Esophagus squamous epithelium (tissue), 5 donors: ENCODE measurements around the gene RCAN2. TPM values are rescaled to one million over a fixed set of nuclear protein-coding genes. Genes with fewer than 3 reads are reported as not detected.

ENCODE experiments used
- DNase-seq: peaks from one replicate; lab custom pipeline; 2025; lab: John Stamatoyannopoulos, UW
- H3K27ac ChIP-seq, 4 donors: fragments of 200-600 bp; sonication (generic); one replicate each; pipeline ENCODE4 v1.5.1; 2016 to 2019; ENCODE audit warnings: mild to moderate bottlenecking in 1 of 4
- H3K27me3 ChIP-seq, 4 donors: fragments of 200-600 bp; sonication (generic); 1 replicate in 3 of 4; 2 replicates in 1 of 4; pipeline versions ENCODE4 v1.5.1 to v1.6.0; 2017 to 2021; ENCODE audit warnings: antibody characterized with exemption in 1 of 4
- H3K36me3 ChIP-seq, 3 donors: fragments of 200-600 bp; sonication (generic); one replicate each; pipeline ENCODE4 v1.5.1; 2016 to 2019
- H3K4me1 ChIP-seq, 3 donors: fragments of 200-600 bp; sonication (generic); one replicate each; pipeline ENCODE4 v1.5.1; 2017 to 2019
- H3K4me3 ChIP-seq, 4 donors: fragments of 200-600 bp; sonication (generic); 1 replicate in 3 of 4; 2 replicates in 1 of 4; pipeline ENCODE4 v1.5.1; 2016 to 2019; ENCODE audit warnings: mild to moderate bottlenecking in 2 of 4, moderate library complexity in 1 of 4
- H3K9me3 ChIP-seq, 3 donors: fragments of 200-600 bp; sonication (generic); one replicate each; pipeline ENCODE4 v1.5.1; 2016 to 2019
- POLR2A ChIP-seq, 4 donors: fragments of 450-650 bp; IDR thresholded peaks; one replicate each; pipeline ENCODE4 v1.6.1; 2017; ENCODE audit warnings: antibody characterized with exemption in 4 of 4, mild to moderate bottlenecking in 4 of 4, moderate library complexity in 3 of 4
- WGBS, 2 donors: methylation state at CpG; one replicate each; pipeline ENCODE4 v1.1.5; 2018; 5-methylcytosine and 5-hydroxymethylcytosine counted together
- intact Hi-C: fragments of 100-400 bp; cut with DNase I; formaldehyde crosslinking; loops from one replicate; pipeline ENCODE4 v1.15.0; 2022
- total RNA-seq, 4 donors: library from RNA; depleted of rRNA; stranded (reverse); fragments of >200 nt; gene quantifications; one replicate each; pipeline ENCODE4 v1.1.0, GENCODE V29; 2016
- TF ChIP-seq, protein P1 (sequence below), 6 experiments: fragments of 450-650 bp in 4 of 6; fragments of 200-600 bp in 2 of 6; sonication (generic) in 2 of 6; IDR thresholded peaks; one replicate each; pipeline ENCODE4 v1.5.1; 2016 to 2019; ENCODE audit warnings: antibody characterized with exemption in 6 of 6, mild to moderate bottlenecking in 4 of 6, moderate library complexity in 4 of 6
- donor health status: DM: yes; HTN: yes; CAD: no.

Gene RCAN2
- total RNA-seq, 4 donors from 2014 or later = 1.4 to 12.4 (median 4.0) TPM

- Histone ChIP-seq H3K36me3 (no peaks in the 10 kb centered on the region), H3K9me3 (no peaks in the 10 kb centered on the region), H3K27me3 (no peaks in the 10 kb centered on the region), H3K4me1 (no peaks in the 10 kb centered on the region), H3K4me3 (no peak overlapping the region), H3K27ac (peak overlapping the region in 3 of 4 donors; percentile 39 to 58 (median 42))
- intact Hi-C loops = no loop called here
- no peak for DNase-seq
- TF ChIP-seq POLR2A (IDR thresholded peaks at IDR 0.05) = no peak
- TF ChIP-seq, protein P1, sequence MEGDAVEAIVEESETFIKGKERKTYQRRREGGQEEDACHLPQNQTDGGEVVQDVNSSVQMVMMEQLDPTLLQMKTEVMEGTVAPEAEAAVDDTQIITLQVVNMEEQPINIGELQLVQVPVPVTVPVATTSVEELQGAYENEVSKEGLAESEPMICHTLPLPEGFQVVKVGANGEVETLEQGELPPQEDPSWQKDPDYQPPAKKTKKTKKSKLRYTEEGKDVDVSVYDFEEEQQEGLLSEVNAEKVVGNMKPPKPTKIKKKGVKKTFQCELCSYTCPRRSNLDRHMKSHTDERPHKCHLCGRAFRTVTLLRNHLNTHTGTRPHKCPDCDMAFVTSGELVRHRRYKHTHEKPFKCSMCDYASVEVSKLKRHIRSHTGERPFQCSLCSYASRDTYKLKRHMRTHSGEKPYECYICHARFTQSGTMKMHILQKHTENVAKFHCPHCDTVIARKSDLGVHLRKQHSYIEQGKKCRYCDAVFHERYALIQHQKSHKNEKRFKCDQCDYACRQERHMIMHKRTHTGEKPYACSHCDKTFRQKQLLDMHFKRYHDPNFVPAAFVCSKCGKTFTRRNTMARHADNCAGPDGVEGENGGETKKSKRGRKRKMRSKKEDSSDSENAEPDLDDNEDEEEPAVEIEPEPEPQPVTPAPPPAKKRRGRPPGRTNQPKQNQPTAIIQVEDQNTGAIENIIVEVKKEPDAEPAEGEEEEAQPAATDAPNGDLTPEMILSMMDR (IDR thresholded peaks at IDR 0.05) = no peak
- 92 to 98% methylated on average over 2 of the region's 2 CpGs for WGBS, 2 donors
Measured at GRCh38 chr6:46218457-46218856, 272.8 kb downstream of the RCAN2 start.

- no peak for TF ChIP-seq POLR2A (IDR thresholded peaks at IDR 0.05)
- TF ChIP-seq, protein P1 (IDR thresholded peaks at IDR 0.05) = no peak
- Histone ChIP-seq H3K4me1 (no peaks in the 10 kb centered on the region), H3K9me3 (no peaks in the 10 kb centered on the region), H3K27ac (peak overlapping the region in 3 of 4 donors; percentile 39 to 58 (median 42)), H3K4me3 (no peak overlapping the region), H3K36me3 (no peaks in the 10 kb centered on the region), H3K27me3 (no peaks in the 10 kb centered on the region)
- WGBS, 2 donors = 42 to 54% methylated on average over 5 of the region's 5 CpGs
- intact Hi-C loops = no loop called here
- no peak for DNase-seq
Measured at GRCh38 chr6:46217671-46218131, 273.5 kb downstream of the RCAN2 start.

DNA sequence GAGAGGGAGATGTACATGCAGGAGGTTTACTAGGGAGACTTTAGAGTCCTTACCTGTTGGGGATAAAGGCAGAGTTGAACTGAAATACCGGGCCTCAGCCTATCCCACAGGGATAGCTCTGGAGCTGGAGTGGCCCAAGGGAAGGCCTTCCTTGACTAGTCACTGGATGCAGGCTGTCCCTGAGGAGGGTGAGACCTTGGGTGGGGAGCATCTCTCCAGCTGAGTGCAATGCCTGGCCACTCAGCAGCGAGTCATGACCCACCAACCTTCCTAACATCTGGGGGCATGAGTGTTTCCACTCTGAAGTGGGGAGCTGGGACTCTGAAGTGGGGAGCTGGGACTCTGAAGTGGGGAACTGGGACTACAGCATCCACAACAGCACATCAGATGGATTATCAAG lies 274.4 kb downstream of the RCAN2 start:
- Histone ChIP-seq H3K9me3 (no peaks in the 10 kb centered on the region), H3K27ac (peak overlapping the region in 2 of 4 donors; percentile 36 to 39), H3K4me1 (no peaks in the 10 kb centered on the region), H3K27me3 (no peaks in the 10 kb centered on the region), H3K4me3 (no peak overlapping the region), H3K36me3 (no peaks in the 10 kb centered on the region)
- intact Hi-C loops = no loop called here
- DNase-seq = no peak
- TF ChIP-seq POLR2A (IDR thresholded peaks at IDR 0.05) = no peak
- TF ChIP-seq, protein P1 (IDR thresholded peaks at IDR 0.05) = no peak
- 100% methylated on average over 1 of the region's 2 CpGs for WGBS, 2 donors

DNA sequence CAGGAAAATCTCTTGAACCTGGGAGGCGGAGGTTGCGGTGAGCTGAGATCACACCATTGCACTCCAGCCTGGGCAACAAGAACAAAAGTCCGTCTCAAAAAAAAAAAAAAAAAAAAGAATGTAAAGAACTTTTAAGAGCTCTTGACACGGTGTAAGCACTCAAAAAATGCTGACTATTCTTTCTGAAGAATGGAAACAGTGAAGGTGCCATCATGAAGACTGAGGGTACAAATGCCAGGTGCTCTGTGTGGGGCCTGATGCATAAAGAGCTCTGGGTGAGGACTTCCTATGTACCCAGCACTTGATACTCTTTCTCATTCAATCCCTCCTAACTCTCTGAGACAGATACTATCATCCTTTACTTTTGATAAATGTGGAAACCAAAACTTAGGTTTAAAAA lies 275.5 kb downstream of the RCAN2 start:
- no peaks in the 10 kb centered on the region for H3K36me3 ChIP-seq
- DNase-seq = no peak
- no peak overlapping the region for H3K4me3 ChIP-seq
- no peaks in the 10 kb centered on the region for H3K9me3 ChIP-seq
- intact Hi-C loops = no loop called here
- no peaks in the 10 kb centered on the region for H3K4me1 ChIP-seq
- WGBS, 2 donors = 76 to 77% methylated on average over 4 of the region's 4 CpGs
- TF ChIP-seq, protein P1 (IDR thresholded peaks at IDR 0.05) = no peak
- no peak for TF ChIP-seq POLR2A (IDR thresholded peaks at IDR 0.05)
- no peaks in the 10 kb centered on the region for H3K27me3 ChIP-seq
- H3K27ac ChIP-seq = no peak overlapping the region

- intact Hi-C loops = no loop called here
- H3K4me3 ChIP-seq = no peak overlapping the region
- H3K27ac ChIP-seq = no peak overlapping the region
- no peaks in the 10 kb centered on the region for H3K9me3 ChIP-seq
- no peaks in the 10 kb centered on the region for H3K4me1 ChIP-seq
- 75 to 89% methylated on average over 2 to 4 of the region's 6 CpGs for WGBS, 2 donors
- TF ChIP-seq, protein P1 (IDR thresholded peaks at IDR 0.05) = no peak
- no peak for TF ChIP-seq POLR2A (IDR thresholded peaks at IDR 0.05)
- no peaks in the 10 kb centered on the region for H3K27me3 ChIP-seq
- H3K36me3 ChIP-seq = no peaks in the 10 kb centered on the region
- DNase-seq = no peak
Measured at GRCh38 chr6:46215213-46215612, 276.0 kb downstream of the RCAN2 start.
